Left lobe of liver (tissue), 2 donors: ENCODE results near the gene NFKB1. TPM values are rescaled to one million over a fixed set of nuclear protein-coding genes. Genes with fewer than 3 reads are reported as not detected.

Experiments
- ATAC-seq: fragments of 200-7000 bp; cut with Tn5 transposase; one replicate; pipeline ENCODE4 v1.9.1; 2020; ENCODE audit warnings: mild to moderate bottlenecking, moderate library complexity
- DNase-seq: peaks from one replicate; pipeline ENCODE4 v3.0.0-alpha.2; 2020; ENCODE audit warnings: low spot score
- total RNA-seq: library from RNA; stranded (reverse); gene quantifications from one replicate; pipeline ENCODE4 v1.2.1, GENCODE V29; 2021
- donor health status: DM: no; HTN: no; CAD: no; lungs with moderate emphysema.
- donor health status: DM: no; HTN: yes; CAD: no.

The NFKB1 gene
- total RNA-seq, 1 donor from 2014 or later: 15.6 TPM

- ATAC-seq (no peak), DNase-seq (no peak)
Observed at GRCh38 chr4:102530986-102531385, 29.8 kb downstream of the NFKB1 start.

GRCh38 chr4:102531462-102531861 is 30.3 kb downstream of the NFKB1 start:
- DNase-seq (no peak), ATAC-seq (no peak)

GRCh38 chr4:102533348-102533747 is 32.2 kb downstream of the NFKB1 start:
- ATAC-seq (no peak), DNase-seq (no peak)

GRCh38 chr4:102533904-102534303 is 32.7 kb downstream of the NFKB1 start:
- ATAC-seq (no peak), DNase-seq (no peak)

- ATAC-seq (no peak), DNase-seq (no peak)
Observed at GRCh38 chr4:102534845-102535244, 33.7 kb downstream of the NFKB1 start.

- DNase-seq (no peak), ATAC-seq (no peak)
Observed at GRCh38 chr4:102535398-102536082, 34.4 kb downstream of the NFKB1 start.

GRCh38 chr4:102536768-102537167 is 35.6 kb downstream of the NFKB1 start:
- ATAC-seq: no peak

GRCh38 chr4:102537269-102537668 is 36.1 kb downstream of the NFKB1 start:
- DNase-seq (no peak), ATAC-seq (no peak)

More at GRCh38 chr4:102536768-102537167, 35.6 kb downstream of the NFKB1 start:
- DNase-seq: no peak

GRCh38 chr4:102541697-102542096 is 40.5 kb downstream of the NFKB1 start:
- peak; percentile 29 for ATAC-seq
- no peak for DNase-seq

- ATAC-seq (no peak), DNase-seq (no peak)
Observed at GRCh38 chr4:102543030-102543928, 42.1 kb downstream of the NFKB1 start.

GRCh38 chr4:102546635-102547034 is 45.5 kb downstream of the NFKB1 start:
- ATAC-seq: no peak

GRCh38 chr4:102547973-102548372 is 46.8 kb downstream of the NFKB1 start:
- DNase-seq (no peak), ATAC-seq (no peak)

More at GRCh38 chr4:102546635-102547034, 45.5 kb downstream of the NFKB1 start:
- DNase-seq: no peak

GRCh38 chr4:102551958-102552565 is 50.9 kb downstream of the NFKB1 start:
- ATAC-seq (no peak), DNase-seq (no peak)

- no peak for DNase-seq
- ATAC-seq: no peak
Observed at GRCh38 chr4:102552781-102553180, 51.6 kb downstream of the NFKB1 start.

- no peak for DNase-seq
- no peak for ATAC-seq
Observed at GRCh38 chr4:102553982-102554381, 52.8 kb downstream of the NFKB1 start.

GRCh38 chr4:102554482-102554881 is 53.3 kb downstream of the NFKB1 start:
- ATAC-seq (no peak), DNase-seq (no peak)

GRCh38 chr4:102554992-102555391 is 53.8 kb downstream of the NFKB1 start:
- no peak for ATAC-seq

GRCh38 chr4:102557636-102558035 is 56.5 kb downstream of the NFKB1 start:
- no peak for ATAC-seq

More at GRCh38 chr4:102554992-102555391, 53.8 kb downstream of the NFKB1 start:
- DNase-seq: no peak

GRCh38 chr4:102560115-102560514 is 59.0 kb downstream of the NFKB1 start:
- ATAC-seq: no peak
- no peak for DNase-seq

More at GRCh38 chr4:102557636-102558035, 56.5 kb downstream of the NFKB1 start:
- no peak for DNase-seq

- ATAC-seq: no peak
- no peak for DNase-seq
Observed at GRCh38 chr4:102560571-102561341, 59.6 kb downstream of the NFKB1 start.

- DNase-seq: no peak
- no peak for ATAC-seq
Observed at GRCh38 chr4:102563000-102563399, 61.8 kb downstream of the NFKB1 start.
